MCF 10A (cell line): ENCODE data around the gene MCC. TPM values are rescaled to one million over a fixed set of nuclear protein-coding genes. Genes with fewer than 3 reads are reported as not detected.

Source experiments
- BruUV-seq: library from RNA; stranded (reverse); fragments of 400-500 nt; replicated peaks from 2 replicates; lab custom pipeline; 2021; lab: Mats Ljungman, UMichigan
- CTCF ChIA-PET: fragments of 300-600 bp; sonication (Branson Sonifier 250); formaldehyde crosslinking; extraction: SDS; loops from one replicate; lab custom pipeline; 2021; ENCODE audit warnings: antibody characterized with exemption, inconsistent platforms; lab: Yijun Ruan, JAX
- POLR2A ChIA-PET: fragments of 300-600, 350-650 bp; sonication (Branson Sonifier 250); formaldehyde crosslinking; extraction: SDS; loops from one replicate; lab custom pipeline; 2020; ENCODE audit warnings: antibody characterized with exemption, inconsistent platforms; lab: Yijun Ruan, JAX
- DNase-seq: peaks from one replicate; pipeline ENCODE4 v3.0.0-alpha.2; 2018; ENCODE audit not compliant: unreplicated experiment
- H3K27ac Mint-ChIP-seq: one replicate; pipeline ENCODE4 v1.8.0; 2022; ENCODE audit warnings: mild to moderate bottlenecking, low read depth, mixed read lengths; ENCODE audit not compliant: unreplicated experiment
- H3K27me3 Mint-ChIP-seq: one replicate; pipeline ENCODE4 v1.8.0; 2022; ENCODE audit warnings: mixed read lengths; ENCODE audit not compliant: insufficient read depth, unreplicated experiment
- H3K36me3 Mint-ChIP-seq: one replicate; pipeline ENCODE4 v1.8.0; 2022; ENCODE audit warnings: mild to moderate bottlenecking, moderate library complexity, mixed read lengths; ENCODE audit not compliant: insufficient read depth, unreplicated experiment
- H3K4me1 Mint-ChIP-seq: one replicate; pipeline ENCODE4 v1.8.0; 2022; ENCODE audit warnings: mixed read lengths; ENCODE audit not compliant: insufficient read depth, unreplicated experiment
- H3K4me3 Mint-ChIP-seq: one replicate; pipeline ENCODE4 v1.8.0; 2022; ENCODE audit warnings: mild to moderate bottlenecking, moderate library complexity, mixed read lengths; ENCODE audit not compliant: unreplicated experiment
- H3K9me3 Mint-ChIP-seq: one replicate; pipeline ENCODE4 v1.8.0; 2022; ENCODE audit warnings: mixed read lengths; ENCODE audit not compliant: unreplicated experiment
- intact Hi-C: fragments of 100-400 bp; cut with micrococcal nuclease; formaldehyde crosslinking; loops from 2 replicates; pipeline ENCODE4 v1.14.1; 2022
- total RNA-seq: library from RNA; stranded (reverse); gene quantifications from 2 replicates; pipeline ENCODE4 v1.2.3, GENCODE V29; 2022
- TF ChIP-seq, protein P1 (sequence below): fragments of 200-600 bp; IDR thresholded peaks from one replicate; pipeline ENCODE4 v1.8.0; 2022; ENCODE audit warnings: antibody characterized with exemption, mild to moderate bottlenecking; ENCODE audit not compliant: unreplicated experiment

Gene MCC
- total RNA-seq, 1 experiment from 2014 or later: 25.3 TPM

- no peak for DNase-seq
- no peak overlapping the region for H3K4me3 Mint-ChIP-seq
- no TSS peak for BruUV-seq
- TF ChIP-seq, protein P1, sequence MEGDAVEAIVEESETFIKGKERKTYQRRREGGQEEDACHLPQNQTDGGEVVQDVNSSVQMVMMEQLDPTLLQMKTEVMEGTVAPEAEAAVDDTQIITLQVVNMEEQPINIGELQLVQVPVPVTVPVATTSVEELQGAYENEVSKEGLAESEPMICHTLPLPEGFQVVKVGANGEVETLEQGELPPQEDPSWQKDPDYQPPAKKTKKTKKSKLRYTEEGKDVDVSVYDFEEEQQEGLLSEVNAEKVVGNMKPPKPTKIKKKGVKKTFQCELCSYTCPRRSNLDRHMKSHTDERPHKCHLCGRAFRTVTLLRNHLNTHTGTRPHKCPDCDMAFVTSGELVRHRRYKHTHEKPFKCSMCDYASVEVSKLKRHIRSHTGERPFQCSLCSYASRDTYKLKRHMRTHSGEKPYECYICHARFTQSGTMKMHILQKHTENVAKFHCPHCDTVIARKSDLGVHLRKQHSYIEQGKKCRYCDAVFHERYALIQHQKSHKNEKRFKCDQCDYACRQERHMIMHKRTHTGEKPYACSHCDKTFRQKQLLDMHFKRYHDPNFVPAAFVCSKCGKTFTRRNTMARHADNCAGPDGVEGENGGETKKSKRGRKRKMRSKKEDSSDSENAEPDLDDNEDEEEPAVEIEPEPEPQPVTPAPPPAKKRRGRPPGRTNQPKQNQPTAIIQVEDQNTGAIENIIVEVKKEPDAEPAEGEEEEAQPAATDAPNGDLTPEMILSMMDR: no peak
- peaks cover 12% of the 10 kb centered on the region for H3K4me1 Mint-ChIP-seq
- ChIA-PET POLR2A (interaction anchor here (0.7 to 1.4 kb wide), 3 partner anchors 11 to 18 kb away, joined by 3 to 4 read pairs (median 3); no protein-coding TSS in a partner anchor), CTCF (interaction anchor here (0.6 kb wide), 2 partner anchors 87 to 386 kb away, joined by 3 read pairs; no protein-coding TSS in a partner anchor)
- intact Hi-C loops: no loop called here
- no peaks in the 10 kb centered on the region for H3K36me3 Mint-ChIP-seq
- H3K9me3 Mint-ChIP-seq: no peaks in the 10 kb centered on the region
- H3K27ac Mint-ChIP-seq: no peak overlapping the region
- H3K27me3 Mint-ChIP-seq: no peaks in the 10 kb centered on the region
These were observed 262.0 kb downstream of the MCC start for GRCh38 chr5:113226116-113226736.

- CTCF ChIA-PET: no interaction called here
- Mint-ChIP-seq H3K9me3 (no peaks in the 10 kb centered on the region), H3K27ac (no peak overlapping the region), H3K36me3 (no peaks in the 10 kb centered on the region), H3K4me1 (peaks cover 4% of the 10 kb centered on the region), H3K4me3 (no peak overlapping the region), H3K27me3 (no peaks in the 10 kb centered on the region)
- POLR2A ChIA-PET: interaction anchor here (1.4 kb wide), 1 partner anchor 13 kb away, joined by 3 read pairs; no protein-coding TSS in a partner anchor
- no TSS peak for BruUV-seq
- TF ChIP-seq, protein P1: no peak
- DNase-seq: no peak
- intact Hi-C loops: no loop called here
These were observed 263.0 kb downstream of the MCC start for GRCh38 chr5:113225259-113225658.

DNA sequence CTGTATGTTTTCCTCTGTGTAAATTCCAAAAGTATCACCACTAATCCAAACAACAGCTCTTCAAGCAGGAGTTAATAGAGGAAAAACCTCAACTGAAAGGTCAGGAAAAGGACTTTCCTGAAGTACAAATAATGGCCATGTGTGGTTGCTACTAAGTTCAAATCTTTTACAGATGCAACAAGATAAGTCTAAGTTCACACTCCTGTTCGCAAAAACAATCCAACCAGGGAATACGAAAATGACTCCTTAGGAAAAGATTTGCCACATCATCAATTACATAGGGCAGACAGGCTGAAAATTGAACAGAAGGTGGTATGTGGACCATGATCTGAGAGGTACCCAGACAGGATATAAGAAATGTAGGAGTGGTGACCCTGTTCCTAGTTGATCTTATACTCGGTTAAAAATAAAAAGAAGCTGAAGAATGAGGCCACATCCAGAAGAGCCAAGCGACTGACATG, 263.6 kb downstream of the MCC start:
- intact Hi-C loops: no loop called here
- POLR2A ChIA-PET: no interaction called here
- Mint-ChIP-seq H3K36me3 (no peaks in the 10 kb centered on the region), H3K9me3 (no peaks in the 10 kb centered on the region), H3K4me3 (no peak overlapping the region), H3K27ac (no peak overlapping the region), H3K27me3 (no peaks in the 10 kb centered on the region), H3K4me1 (no peaks in the 10 kb centered on the region)
- TF ChIP-seq, protein P1: no peak
- no TSS peak for BruUV-seq
- no peak for DNase-seq
- CTCF ChIA-PET: no interaction called here

GRCh38 chr5:113223831-113224604, 264.2 kb downstream of the MCC start:
- Mint-ChIP-seq H3K27me3 (no peaks in the 10 kb centered on the region), H3K27ac (no peak overlapping the region), H3K36me3 (no peaks in the 10 kb centered on the region), H3K4me1 (no peaks in the 10 kb centered on the region), H3K4me3 (no peak overlapping the region), H3K9me3 (no peaks in the 10 kb centered on the region)
- ChIA-PET CTCF (no interaction called here), POLR2A (no interaction called here)
- intact Hi-C loops: no loop called here
- no TSS peak for BruUV-seq
- no peak for DNase-seq
- TF ChIP-seq, protein P1: no peak
